Islet of Langerhans (tissue), 1 donor: Measurements from ENCODE around the gene VGLL2.
"Not testable (repeated sequence)": the region's sequence is repeated elsewhere in the genome, so short reads cannot be mapped to it uniquely, and the experiment has no call there.

Source experiments
- FAIRE-seq: peaks from one replicate; lab custom pipeline; 2011; peaks lifted over from hg19 to GRCh38; lab: Jason Lieb, UNC

Gene VGLL2

DNA sequence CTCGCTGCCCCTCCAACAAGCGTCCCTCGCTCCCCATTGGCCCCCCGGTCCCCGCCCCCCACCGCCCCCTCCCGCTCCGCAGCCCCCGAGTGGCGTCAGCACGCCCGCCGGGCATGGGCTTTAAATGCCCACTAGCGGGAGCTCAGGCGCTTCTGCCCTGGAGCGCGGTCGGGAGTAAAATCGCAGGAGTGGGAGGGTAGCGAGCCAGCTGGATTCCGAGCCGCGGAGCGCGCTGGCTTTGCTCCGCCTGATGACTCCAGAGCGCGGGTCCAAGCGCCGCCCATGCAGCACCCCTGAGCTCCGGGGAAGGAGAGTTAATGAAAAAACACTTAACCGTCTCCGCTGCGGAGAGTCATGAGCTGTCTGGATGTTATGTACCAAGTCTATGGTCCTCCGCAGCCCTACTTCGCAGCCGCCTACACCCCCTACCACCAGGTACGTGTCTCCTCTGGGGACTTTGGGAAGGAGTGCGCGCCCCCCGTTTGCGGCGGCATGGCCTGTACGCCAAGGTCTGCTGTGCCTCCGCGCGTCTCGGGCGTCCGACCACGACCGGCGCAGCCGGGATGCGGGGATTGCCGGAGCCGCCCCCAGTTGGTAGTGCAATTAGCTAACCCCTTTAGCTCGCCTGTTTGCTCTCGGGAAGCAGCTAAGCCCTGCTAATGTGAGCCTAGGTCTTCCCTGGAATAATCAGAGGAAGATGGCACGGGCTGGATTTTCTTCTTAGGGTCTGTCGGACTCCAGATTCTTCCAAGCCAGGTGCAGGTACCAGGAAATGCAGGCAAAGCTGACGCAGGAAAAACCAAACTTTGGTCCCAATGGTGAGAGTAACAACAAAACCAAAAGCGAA is at the start of gene VGLL2:
VGLL2 (plus strand) TSS at position 149 of the 847 bp plus-strand sequence; CDS start at position 355, 206 bp downstream.
- no peak for FAIRE-seq

GRCh38 chr6:117222861-117223260 is 42.5 kb upstream of the VGLL2 start:
- no peak for FAIRE-seq

GRCh38 chr6:117226778-117227177 is 38.6 kb upstream of the VGLL2 start:
- no peak for FAIRE-seq

DNA sequence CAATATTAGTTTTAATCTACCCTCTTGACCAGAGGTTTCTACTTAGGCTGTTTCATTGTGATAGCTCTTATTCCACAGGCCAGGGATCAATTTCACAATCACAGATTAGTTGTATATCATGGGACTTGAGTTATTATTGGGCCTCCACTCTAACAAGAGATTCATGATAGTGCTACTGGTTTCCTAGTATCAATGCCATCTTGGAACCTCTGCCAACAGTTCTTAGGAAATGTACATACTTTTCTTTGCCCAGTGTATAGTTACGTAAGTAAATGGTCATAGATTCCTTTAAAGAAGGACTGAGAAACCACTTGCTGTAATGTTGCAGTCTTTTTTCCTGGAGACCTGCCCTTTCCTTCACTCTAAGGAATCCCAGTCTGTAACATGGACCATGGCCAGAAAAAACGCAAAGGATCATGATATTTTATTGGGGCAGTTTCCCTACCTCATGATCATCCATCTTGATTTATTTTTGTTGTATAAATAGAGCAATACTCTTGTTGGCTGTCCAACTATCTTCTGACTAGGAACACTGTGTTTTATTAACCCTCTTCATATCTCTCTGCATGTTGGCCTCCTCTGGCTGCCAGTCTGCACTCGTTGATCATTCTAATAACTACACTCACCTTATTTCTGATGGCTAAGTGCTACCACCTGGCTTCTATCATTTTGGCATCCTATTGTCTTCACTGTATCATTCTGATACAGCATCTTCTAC is 38.0 kb upstream of the VGLL2 start:
- FAIRE-seq: no peak

DNA sequence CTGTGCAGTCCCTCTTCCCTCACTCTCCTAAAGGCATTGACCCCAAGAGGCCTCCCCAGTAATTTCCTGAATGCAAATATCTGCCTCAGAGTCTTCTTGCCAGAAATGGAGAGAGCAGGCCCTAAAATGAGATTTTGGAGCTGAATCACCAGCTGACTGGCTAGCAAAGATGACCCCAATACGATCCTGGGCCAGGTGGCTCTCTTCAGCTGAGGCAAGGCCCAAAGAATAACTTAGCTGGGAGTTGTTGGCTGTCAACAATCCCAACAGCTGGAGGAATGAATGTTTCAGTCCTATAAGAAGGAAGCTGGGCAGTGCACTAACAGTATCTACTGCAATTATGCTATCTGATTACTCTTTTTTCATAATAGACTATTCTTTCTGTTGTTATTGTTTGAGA is 37.2 kb upstream of the VGLL2 start:
- no peak for FAIRE-seq

- no peak for FAIRE-seq
Measured at GRCh38 chr6:117229870-117230269, 35.5 kb upstream of the VGLL2 start.

DNA sequence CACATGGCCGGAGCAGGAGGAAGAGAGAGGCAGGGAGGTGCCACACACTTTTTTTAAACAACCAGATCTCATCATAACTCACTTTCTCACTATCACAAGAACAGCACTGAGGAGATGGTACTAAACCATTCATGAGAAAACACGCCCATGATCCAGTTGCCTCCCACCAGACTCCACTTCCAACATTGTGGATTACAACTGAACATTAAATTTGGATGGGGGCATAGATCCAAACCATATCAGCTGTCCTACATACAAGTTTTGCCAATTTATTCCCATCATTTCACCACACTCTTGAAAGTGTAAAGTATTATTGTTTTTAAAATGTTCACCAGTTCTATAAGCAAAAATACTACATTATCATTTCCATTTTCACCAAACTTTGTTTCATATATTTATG is 33.9 kb upstream of the VGLL2 start:
- no peak for FAIRE-seq

DNA sequence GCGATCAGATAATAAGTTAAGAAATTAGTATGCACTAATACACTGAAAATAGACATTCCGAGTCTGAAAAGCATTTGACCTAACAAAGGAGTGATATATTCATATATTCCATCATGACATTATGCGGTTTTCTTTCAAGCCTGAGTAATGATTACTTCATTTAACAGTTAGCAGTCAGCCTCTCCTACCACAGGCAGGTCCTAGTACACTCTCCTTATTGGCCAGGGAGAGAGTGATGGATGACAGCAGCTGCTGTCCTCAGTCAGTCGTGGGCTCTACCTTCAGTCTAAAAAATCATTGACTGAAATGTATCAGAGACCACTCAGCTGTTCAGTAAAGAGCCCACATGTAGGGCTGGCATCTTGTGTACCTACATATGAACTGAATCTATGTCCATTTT is 33.2 kb upstream of the VGLL2 start:
- FAIRE-seq: no peak

DNA sequence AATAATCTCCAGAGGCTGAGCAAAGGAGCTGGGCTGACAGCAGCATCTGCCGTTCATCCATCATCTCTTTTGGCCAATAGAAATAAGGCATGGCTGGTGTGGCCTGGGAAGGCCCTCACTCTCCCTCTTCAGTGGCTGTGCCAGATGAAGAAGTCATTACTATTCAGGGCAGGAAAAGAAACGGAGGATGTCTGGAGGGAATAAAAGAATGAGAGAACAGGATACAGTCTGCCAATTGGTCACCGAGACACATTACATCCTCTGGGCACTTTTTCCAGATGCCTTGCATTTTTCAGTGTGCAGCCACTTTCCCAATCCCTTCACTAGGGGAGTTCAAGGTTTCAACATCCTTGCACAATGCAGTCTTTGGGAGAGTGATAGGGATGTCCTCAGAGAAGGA is 32.2 kb upstream of the VGLL2 start:
- FAIRE-seq: no peak

DNA sequence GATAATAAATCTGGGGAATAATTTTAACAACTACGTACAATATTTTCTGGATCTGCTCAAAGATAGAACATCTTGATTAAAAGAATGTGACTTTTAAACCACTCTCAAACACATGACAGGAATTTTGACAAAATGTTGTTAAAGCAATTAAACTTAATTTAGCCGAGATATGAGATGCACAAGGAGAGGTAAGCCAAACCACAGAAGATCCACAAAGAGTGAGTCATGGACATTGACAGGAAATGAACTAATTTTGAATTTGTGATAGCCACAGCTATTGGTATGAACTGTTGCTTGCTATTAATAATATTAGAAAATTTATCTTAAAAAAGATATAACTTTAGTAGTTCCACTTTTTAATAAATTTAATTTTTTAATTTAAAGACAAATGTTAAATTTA is 27.8 kb upstream of the VGLL2 start:
- no peak for FAIRE-seq

GRCh38 chr6:117244571-117244970 is 20.8 kb upstream of the VGLL2 start:
- not testable (repeated sequence) for FAIRE-seq

DNA sequence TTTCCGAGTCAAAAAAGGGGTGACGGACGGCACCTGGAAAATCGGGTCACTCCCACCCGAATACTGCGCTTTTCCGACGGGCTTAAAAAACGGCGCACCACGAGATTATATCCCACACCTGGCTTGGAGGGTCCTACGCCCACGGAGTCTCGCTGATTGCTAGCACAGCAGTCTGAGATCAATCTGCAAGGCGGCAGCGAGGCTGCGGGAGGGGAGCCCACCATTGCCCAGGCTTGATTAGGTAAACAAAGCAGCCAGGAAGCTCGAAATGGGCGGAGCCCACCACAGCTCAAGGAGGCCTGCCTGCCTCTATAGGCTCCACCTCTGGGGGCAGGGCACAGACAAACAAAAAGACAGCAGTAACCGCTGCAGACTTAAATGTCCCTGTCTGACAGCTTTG is 20.4 kb upstream of the VGLL2 start:
- FAIRE-seq: not testable (repeated sequence)

GRCh38 chr6:117253785-117254184 is 11.6 kb upstream of the VGLL2 start:
- no peak for FAIRE-seq

DNA sequence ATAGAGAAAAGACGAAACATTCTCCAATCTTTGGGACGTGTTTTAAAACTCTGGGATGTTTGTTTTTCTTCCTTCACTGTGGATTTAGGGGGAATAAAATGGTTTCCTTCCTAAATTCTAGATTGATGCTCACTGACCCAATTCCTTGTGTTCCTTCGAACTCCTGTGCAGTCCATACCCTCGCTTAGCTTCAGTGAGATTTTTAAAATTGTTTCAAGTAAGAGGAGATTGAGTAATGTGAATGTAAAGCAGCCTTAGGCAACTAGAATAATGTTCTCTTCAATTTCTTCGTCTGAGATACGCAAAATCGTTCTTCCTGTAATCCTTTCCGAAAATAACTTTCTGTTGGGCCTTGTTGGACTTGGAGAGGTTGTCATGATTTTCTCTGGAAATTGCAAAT is 2.6 kb upstream of the VGLL2 start:
- FAIRE-seq: no peak

GRCh38 chr6:117263353-117263927 is 1.9 kb upstream of the VGLL2 start:
- FAIRE-seq: no peak

DNA sequence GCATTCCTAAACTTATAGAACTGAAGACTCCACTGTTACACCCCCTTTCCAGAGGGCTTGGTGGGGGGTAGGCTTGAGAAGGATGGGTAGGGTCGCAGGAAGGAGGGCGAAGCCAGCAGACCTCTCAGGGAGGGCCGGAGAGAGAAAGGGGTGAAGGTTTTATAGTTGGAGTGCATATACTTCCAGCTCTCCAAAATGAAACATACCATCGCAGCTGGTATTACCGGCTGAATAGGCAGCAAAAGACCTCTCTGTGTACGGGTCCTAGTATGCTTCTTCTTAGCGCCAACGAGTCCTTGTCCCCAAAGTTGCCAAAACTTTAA is 1.0 kb upstream of the VGLL2 start:
- no peak for FAIRE-seq

DNA sequence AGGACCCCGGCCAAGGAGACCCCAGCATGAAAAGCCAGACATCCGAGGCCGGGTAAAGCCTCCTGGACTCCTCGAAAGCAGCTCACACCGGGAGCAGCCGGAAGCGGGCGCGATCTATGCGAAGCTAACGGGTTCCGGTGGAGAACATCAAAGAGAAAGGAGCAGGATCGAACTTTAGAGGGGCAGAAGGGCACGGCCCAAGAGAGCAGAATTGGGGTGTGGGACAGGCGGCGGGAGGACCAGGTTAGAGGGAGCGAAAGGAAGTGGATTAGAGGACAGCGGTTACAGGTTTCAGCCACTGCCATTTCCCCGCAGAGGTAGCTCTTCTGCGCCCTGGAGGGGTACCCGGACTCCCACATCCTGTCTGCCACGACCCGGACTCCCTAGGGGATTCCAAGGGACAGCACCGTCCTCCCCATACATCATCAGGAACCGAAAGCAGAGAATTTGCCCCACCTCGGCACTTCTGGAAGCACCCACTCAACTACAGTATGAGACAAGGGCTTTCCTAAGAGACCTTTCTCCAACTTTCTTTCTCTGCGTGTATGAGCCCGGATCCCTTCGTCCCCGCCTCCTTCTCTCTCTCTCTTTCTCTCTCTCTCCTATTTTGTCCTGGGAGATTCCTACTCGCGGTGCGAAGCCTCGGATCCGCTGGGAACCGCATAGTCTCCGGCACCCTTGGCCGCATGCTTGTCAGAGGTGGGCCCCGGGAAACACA is 507 bp upstream of the VGLL2 start:
- FAIRE-seq: no peak

DNA sequence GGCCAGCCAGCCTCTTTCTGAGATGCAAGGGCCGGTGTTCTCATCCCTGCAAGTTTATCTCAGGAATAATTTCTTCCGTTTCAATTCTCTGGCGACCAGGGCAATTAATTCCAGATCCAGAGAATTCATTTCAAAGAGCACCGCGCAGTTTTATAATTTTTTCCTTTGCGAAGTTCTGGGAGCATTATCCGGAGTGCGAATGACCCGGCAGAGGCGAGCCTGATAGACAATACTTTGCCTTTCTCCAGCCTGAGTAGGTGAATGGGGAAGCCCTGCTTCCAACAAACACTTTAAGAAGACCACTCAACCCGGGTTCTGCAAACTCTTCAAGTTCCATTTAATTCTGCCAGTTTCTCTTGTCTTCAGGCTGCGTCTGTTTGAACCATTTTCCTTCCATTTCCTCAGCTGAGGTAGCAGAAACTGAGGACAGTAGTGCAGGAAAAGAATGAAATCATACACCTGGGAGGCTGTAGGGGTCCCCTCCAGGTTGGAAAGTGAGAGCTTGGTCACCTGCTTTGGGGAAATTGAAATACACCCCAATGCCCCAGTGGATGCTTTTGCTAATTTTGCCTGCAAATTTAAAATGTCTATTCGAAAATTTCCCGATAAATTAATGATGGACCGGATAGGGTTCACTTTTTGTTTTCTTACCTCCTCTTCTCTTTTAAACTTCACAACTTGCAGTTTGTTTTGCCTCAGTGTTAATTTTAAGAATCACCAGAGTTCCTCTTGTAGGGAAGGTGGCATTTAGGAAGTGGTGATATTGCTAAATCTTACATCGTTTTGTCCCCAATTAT is 1.1 kb downstream of the VGLL2 start:
- no peak for FAIRE-seq

- no peak for FAIRE-seq
Measured at GRCh38 chr6:117267054-117267347, 1.6 kb downstream of the VGLL2 start.

- no peak for FAIRE-seq
Measured at GRCh38 chr6:117267766-117268534, 2.6 kb downstream of the VGLL2 start.

- FAIRE-seq: no peak
Measured at GRCh38 chr6:117268924-117269323, 3.6 kb downstream of the VGLL2 start.
